IgD-negative memory B cell (primary cell): ENCODE measurements around the gene AQP5. TPM values are rescaled to one million over a fixed set of nuclear protein-coding genes. Genes with fewer than 3 reads are reported as not detected.

Source experiments
- H3K27ac Mint-ChIP-seq, 3 donors: one replicate each; pipeline ENCODE4 v1.8.0; 2020 to 2022; ENCODE audit warnings: mild to moderate bottlenecking in 3 of 3, mixed read lengths in 3 of 3, moderate library complexity in 1 of 3
- H3K27me3 Mint-ChIP-seq: one replicate; pipeline ENCODE4 v1.8.0; 2021; ENCODE audit warnings: mixed read lengths
- H3K36me3 Mint-ChIP-seq: one replicate; pipeline ENCODE4 v1.8.0; 2020; ENCODE audit warnings: mild to moderate bottlenecking, mixed read lengths
- H3K4me1 Mint-ChIP-seq, 3 donors: one replicate each; pipeline ENCODE4 v1.8.0; 2020 to 2022; ENCODE audit warnings: mixed read lengths in 3 of 3, mild to moderate bottlenecking in 1 of 3
- H3K4me3 Mint-ChIP-seq, 4 donors: one replicate each; pipeline ENCODE4 v1.8.0; 2020 to 2022; ENCODE audit warnings: mild to moderate bottlenecking in 4 of 4, mixed read lengths in 4 of 4, moderate library complexity in 3 of 4
- H3K9me3 Mint-ChIP-seq, 3 donors: one replicate each; pipeline ENCODE4 v1.8.0; 2020 to 2021; ENCODE audit warnings: mixed read lengths in 3 of 3, mild to moderate bottlenecking in 1 of 3
- polyA plus RNA-seq: library from polyadenylated mRNA; unstranded; fragments of 300-500 nt; fragmentation: Illumina TruSeq; gene quantifications from one replicate; pipeline ENCODE4 v1.2.3, GENCODE V29; 2021

Gene AQP5
- polyA plus RNA-seq, 1 donor from 2014 or later = not detected

GRCh38 chr12:49952391-49953055 lies 9.1 kb upstream of the AQP5 start:
- no peaks in the 10 kb centered on the region for H3K36me3 Mint-ChIP-seq
- no peaks in the 10 kb centered on the region for H3K9me3 Mint-ChIP-seq
- H3K4me1 Mint-ChIP-seq = peaks cover 0 to 6% (median 0%) of the 10 kb centered on the region in 3 donors
- no peak overlapping the region for H3K27ac Mint-ChIP-seq
- peaks cover 40% of the 10 kb centered on the region for H3K27me3 Mint-ChIP-seq
- no peak overlapping the region for H3K4me3 Mint-ChIP-seq

- Mint-ChIP-seq H3K9me3 (no peaks in the 10 kb centered on the region), H3K4me1 (peaks cover 0 to 4% (median 0%) of the 10 kb centered on the region in 3 donors), H3K27me3 (peaks cover 41% of the 10 kb centered on the region), H3K27ac (no peak overlapping the region), H3K4me3 (no peak overlapping the region), H3K36me3 (no peaks in the 10 kb centered on the region)
Measured at GRCh38 chr12:49953151-49953550, 8.5 kb upstream of the AQP5 start.

- H3K4me3 Mint-ChIP-seq = no peak overlapping the region
- H3K4me1 Mint-ChIP-seq = peaks cover 0 to 4% (median 0%) of the 10 kb centered on the region in 3 donors
- no peaks in the 10 kb centered on the region for H3K36me3 Mint-ChIP-seq
- H3K27ac Mint-ChIP-seq = no peak overlapping the region
- H3K27me3 Mint-ChIP-seq = peaks cover 46% of the 10 kb centered on the region
- H3K9me3 Mint-ChIP-seq = no peaks in the 10 kb centered on the region
Measured at GRCh38 chr12:49953961-49954846, 7.5 kb upstream of the AQP5 start.

- no peaks in the 10 kb centered on the region for H3K9me3 Mint-ChIP-seq
- H3K36me3 Mint-ChIP-seq = no peaks in the 10 kb centered on the region
- H3K27ac Mint-ChIP-seq = no peak overlapping the region
- H3K4me3 Mint-ChIP-seq = no peak overlapping the region
- peaks cover 0 to 3% (median 0%) of the 10 kb centered on the region in 3 donors for H3K4me1 Mint-ChIP-seq
- peaks cover 49% of the 10 kb centered on the region for H3K27me3 Mint-ChIP-seq
Measured at GRCh38 chr12:49954863-49955830, 6.5 kb upstream of the AQP5 start.

GRCh38 chr12:49955899-49956662 lies 5.6 kb upstream of the AQP5 start:
- Mint-ChIP-seq H3K27me3 (peaks cover 52% of the 10 kb centered on the region), H3K27ac (no peak overlapping the region), H3K4me1 (peaks cover 0 to 5% (median 3%) of the 10 kb centered on the region in 3 donors)

GRCh38 chr12:49956663-49957569 lies 4.8 kb upstream of the AQP5 start:
- peak overlapping the region in 1 of 3 donors; percentile 3 for H3K27ac Mint-ChIP-seq
- peak overlapping the region in 1 of 4 donors; percentile 14 for H3K4me3 Mint-ChIP-seq
- H3K4me1 Mint-ChIP-seq = peaks cover 0 to 5% (median 3%) of the 10 kb centered on the region in 3 donors
- H3K36me3 Mint-ChIP-seq = no peaks in the 10 kb centered on the region
- H3K9me3 Mint-ChIP-seq = no peaks in the 10 kb centered on the region
- peaks cover 50% of the 10 kb centered on the region for H3K27me3 Mint-ChIP-seq

More at GRCh38 chr12:49955899-49956662, 5.6 kb upstream of the AQP5 start:
- Mint-ChIP-seq H3K9me3 (no peaks in the 10 kb centered on the region), H3K4me3 (no peak overlapping the region), H3K36me3 (no peaks in the 10 kb centered on the region)

GRCh38 chr12:49957570-49957967 lies 4.1 kb upstream of the AQP5 start:
- peaks cover 54% of the 10 kb centered on the region for H3K27me3 Mint-ChIP-seq
- no peaks in the 10 kb centered on the region for H3K9me3 Mint-ChIP-seq
- H3K4me1 Mint-ChIP-seq = peaks cover 0 to 5% (median 3%) of the 10 kb centered on the region in 3 donors

GRCh38 chr12:49959685-49960473 lies 1.8 kb upstream of the AQP5 start:
- Mint-ChIP-seq H3K9me3 (no peaks in the 10 kb centered on the region), H3K27me3 (peaks cover 52% of the 10 kb centered on the region), H3K4me3 (peak overlapping the region in 1 of 4 donors; percentile 61), H3K4me1 (peaks cover 0 to 5% (median 3%) of the 10 kb centered on the region in 3 donors), H3K27ac (no peak overlapping the region), H3K36me3 (no peaks in the 10 kb centered on the region)

More at GRCh38 chr12:49957570-49957967, 4.1 kb upstream of the AQP5 start:
- H3K27ac Mint-ChIP-seq = peak overlapping the region in 1 of 3 donors; percentile 3
- no peaks in the 10 kb centered on the region for H3K36me3 Mint-ChIP-seq
- H3K4me3 Mint-ChIP-seq = no peak overlapping the region

- peaks cover 0 to 5% (median 3%) of the 10 kb centered on the region in 3 donors for H3K4me1 Mint-ChIP-seq
- peaks cover 51% of the 10 kb centered on the region for H3K27me3 Mint-ChIP-seq
- H3K27ac Mint-ChIP-seq = peak overlapping the region in 1 of 3 donors; percentile 31
- no peaks in the 10 kb centered on the region for H3K36me3 Mint-ChIP-seq
- H3K4me3 Mint-ChIP-seq = peak overlapping the region in 1 of 4 donors; percentile 61
- H3K9me3 Mint-ChIP-seq = no peaks in the 10 kb centered on the region
Measured at GRCh38 chr12:49960474-49961110, 1.1 kb upstream of the AQP5 start.

GRCh38 chr12:49961993-49962764 lies 507 bp downstream of the AQP5 start:
- Mint-ChIP-seq H3K4me3 (peak overlapping the region in 2 of 4 donors; percentile 23 to 29), H3K9me3 (no peaks in the 10 kb centered on the region), H3K36me3 (no peaks in the 10 kb centered on the region), H3K27me3 (peaks cover 46% of the 10 kb centered on the region), H3K27ac (no peak overlapping the region), H3K4me1 (peaks cover 0 to 6% (median 5%) of the 10 kb centered on the region in 3 donors)

- peak overlapping the region in 1 of 4 donors; percentile 23 for H3K4me3 Mint-ChIP-seq
- no peak overlapping the region for H3K27ac Mint-ChIP-seq
- H3K36me3 Mint-ChIP-seq = no peaks in the 10 kb centered on the region
- no peaks in the 10 kb centered on the region for H3K9me3 Mint-ChIP-seq
- H3K4me1 Mint-ChIP-seq = peaks cover 0 to 7% (median 5%) of the 10 kb centered on the region in 3 donors
- peaks cover 37% of the 10 kb centered on the region for H3K27me3 Mint-ChIP-seq
Measured at GRCh38 chr12:49962861-49963765, 1.4 kb downstream of the AQP5 start.
